GM21381 (cell line): ENCODE data around the gene ADAMTS17.

Experiments
- ATAC-seq: cut with Tn5 transposase; IDR thresholded peaks from one replicate; pipeline ENCODE4 v1.9.1; 2021; ENCODE audit warnings: mild to moderate bottlenecking, moderate library complexity; ENCODE audit not compliant: unreplicated experiment

The ADAMTS17 gene

GRCh38 chr15:100141311-100142001, 200.3 kb downstream of the ADAMTS17 start:
- no peak for ATAC-seq

- ATAC-seq = no peak
Measured at GRCh38 chr15:100140527-100141308, 201.1 kb downstream of the ADAMTS17 start.

GRCh38 chr15:100134586-100134985, 207.2 kb downstream of the ADAMTS17 start:
- no peak for ATAC-seq

- ATAC-seq = no peak
Measured at GRCh38 chr15:100134089-100134583, 207.6 kb downstream of the ADAMTS17 start.

GRCh38 chr15:100133001-100133400, 208.8 kb downstream of the ADAMTS17 start:
- no peak for ATAC-seq

GRCh38 chr15:100132309-100132708, 209.5 kb downstream of the ADAMTS17 start:
- ATAC-seq = no peak

GRCh38 chr15:100131321-100132224, 210.2 kb downstream of the ADAMTS17 start:
- no peak for ATAC-seq

GRCh38 chr15:100129677-100130076, 212.1 kb downstream of the ADAMTS17 start:
- ATAC-seq = no peak

- no peak for ATAC-seq
Measured at GRCh38 chr15:100125401-100126191, 216.2 kb downstream of the ADAMTS17 start.

GRCh38 chr15:100124936-100125335, 216.8 kb downstream of the ADAMTS17 start:
- ATAC-seq = no peak

GRCh38 chr15:100124361-100124760, 217.4 kb downstream of the ADAMTS17 start:
- ATAC-seq = no peak

GRCh38 chr15:100123611-100124010, 218.2 kb downstream of the ADAMTS17 start:
- no peak for ATAC-seq

GRCh38 chr15:100121285-100121684, 220.5 kb downstream of the ADAMTS17 start:
- ATAC-seq = no peak

- ATAC-seq = no peak
Measured at GRCh38 chr15:100120111-100120510, 221.7 kb downstream of the ADAMTS17 start.

- ATAC-seq = no peak
Measured at GRCh38 chr15:100118546-100118945, 223.2 kb downstream of the ADAMTS17 start.

- ATAC-seq = no peak
Measured at GRCh38 chr15:100116416-100117190, 225.2 kb downstream of the ADAMTS17 start.

GRCh38 chr15:100115711-100116090, 226.1 kb downstream of the ADAMTS17 start:
- ATAC-seq = no peak

- ATAC-seq = no peak
Measured at GRCh38 chr15:100115066-100115710, 226.6 kb downstream of the ADAMTS17 start.

GRCh38 chr15:100114571-100114970, 227.2 kb downstream of the ADAMTS17 start:
- ATAC-seq = no peak
